Hypothalamus (tissue), 51 donors: Measurements from ENCODE around the gene FFAR3.

Source experiments
- DNase-seq, 51 donors: peaks; one replicate each; lab custom pipeline; 2025; lab: John Stamatoyannopoulos, UW

FFAR3 gene

GRCh38 chr19:35329323-35329722 lies 28.9 kb upstream of the FFAR3 start:
- DNase-seq: no peak

DNA sequence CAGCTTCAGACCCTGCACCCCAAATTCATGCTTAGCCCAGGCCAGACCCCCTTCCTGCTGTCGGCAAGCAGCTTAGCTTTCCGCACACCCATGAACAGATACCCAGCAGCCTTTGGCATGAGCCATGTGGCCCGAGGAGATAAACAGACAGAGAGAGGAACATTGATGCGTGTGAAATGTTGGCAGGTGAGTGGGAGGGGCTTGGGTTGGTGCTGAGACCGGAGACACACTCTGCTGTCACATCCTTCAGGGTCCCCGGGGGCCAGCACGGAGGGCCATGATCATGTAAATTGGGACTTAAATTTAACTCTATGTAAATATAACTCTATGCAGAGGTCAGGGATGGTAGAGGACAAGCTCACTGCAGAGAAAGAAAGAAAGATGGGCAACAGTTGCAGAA lies 27.8 kb upstream of the FFAR3 start:
- DNase-seq: no peak

GRCh38 chr19:35331551-35332214 lies 26.6 kb upstream of the FFAR3 start:
- DNase-seq: no peak

GRCh38 chr19:35332817-35333216 lies 25.4 kb upstream of the FFAR3 start:
- no peak for DNase-seq

DNA sequence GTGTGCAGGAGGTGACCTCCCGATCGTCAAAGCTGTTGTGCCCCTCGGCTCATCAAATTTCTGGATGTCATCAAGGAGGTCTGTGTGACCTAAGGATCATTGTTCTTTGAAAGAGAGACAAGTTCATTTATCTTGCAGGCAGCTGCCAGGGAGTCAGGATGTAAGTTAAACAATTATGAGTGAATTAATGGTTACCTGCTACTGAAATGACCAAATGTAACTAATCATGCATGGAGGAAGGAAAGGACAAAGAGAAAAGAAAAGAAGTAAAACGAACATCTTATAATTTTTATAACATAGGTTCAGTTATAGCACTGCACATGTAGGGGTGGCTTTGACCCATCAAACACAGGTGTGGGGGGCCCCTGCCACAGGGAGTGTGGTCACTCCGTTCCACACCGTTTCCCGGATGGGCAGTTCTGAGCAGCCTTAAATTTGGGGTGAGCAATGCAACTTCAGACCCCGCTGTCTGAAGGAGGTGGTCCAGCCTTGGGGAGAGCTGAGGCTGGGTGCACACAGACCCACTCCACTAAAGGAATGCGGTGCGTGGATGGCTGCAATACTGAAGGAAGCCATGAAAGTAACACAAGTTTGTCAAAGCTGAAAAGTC lies 24.0 kb upstream of the FFAR3 start:
- no peak for DNase-seq

DNA sequence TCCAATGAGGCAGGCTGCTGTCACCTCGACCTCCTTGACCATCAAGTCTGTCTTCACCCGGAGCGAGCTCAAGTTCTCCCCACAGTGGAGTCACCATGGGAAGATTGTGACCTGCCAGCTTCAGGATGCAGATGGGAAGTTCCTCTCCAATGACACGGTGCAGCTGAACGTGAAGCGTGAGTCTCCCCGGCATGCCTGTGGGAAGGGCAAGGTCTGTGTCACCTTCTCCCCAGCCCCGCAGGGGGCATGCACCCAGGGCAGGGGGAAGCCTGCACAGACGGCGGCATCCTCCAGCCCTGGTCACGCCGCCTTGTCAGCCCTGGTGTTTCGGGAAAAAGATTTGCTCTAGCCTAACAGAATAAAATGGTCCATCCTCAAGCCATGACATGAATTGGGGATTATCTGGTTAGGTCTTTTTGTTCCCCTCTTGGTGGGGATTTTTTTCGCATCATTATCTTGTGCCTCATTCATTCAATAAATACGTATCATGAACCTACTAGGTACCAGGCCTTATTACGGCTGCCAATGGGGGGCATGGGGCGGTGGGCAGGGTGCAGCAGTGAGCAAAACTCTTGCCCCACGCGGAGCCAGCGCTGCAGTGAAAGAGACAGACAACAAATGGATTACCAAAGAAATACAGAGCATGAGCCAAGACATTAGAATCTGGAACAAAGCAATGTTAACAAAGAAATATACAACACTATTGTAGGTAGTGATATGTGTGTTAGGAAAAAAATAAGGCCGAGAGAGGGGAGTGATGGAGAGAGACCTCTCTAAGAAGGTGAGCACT lies 21.9 kb upstream of the FFAR3 start:
- DNase-seq: no peak

GRCh38 chr19:35337097-35337983 lies 20.9 kb upstream of the FFAR3 start:
- DNase-seq: no peak

GRCh38 chr19:35337984-35338296 lies 20.3 kb upstream of the FFAR3 start:
- no peak for DNase-seq

- DNase-seq: no peak
These were observed 17.8 kb upstream of the FFAR3 start for GRCh38 chr19:35340431-35340830.

GRCh38 chr19:35341006-35341405 lies 17.3 kb upstream of the FFAR3 start:
- no peak for DNase-seq

GRCh38 chr19:35341565-35342225 lies 16.6 kb upstream of the FFAR3 start:
- no peak for DNase-seq

- DNase-seq: no peak
These were observed 15.8 kb upstream of the FFAR3 start for GRCh38 chr19:35342430-35342829.

DNA sequence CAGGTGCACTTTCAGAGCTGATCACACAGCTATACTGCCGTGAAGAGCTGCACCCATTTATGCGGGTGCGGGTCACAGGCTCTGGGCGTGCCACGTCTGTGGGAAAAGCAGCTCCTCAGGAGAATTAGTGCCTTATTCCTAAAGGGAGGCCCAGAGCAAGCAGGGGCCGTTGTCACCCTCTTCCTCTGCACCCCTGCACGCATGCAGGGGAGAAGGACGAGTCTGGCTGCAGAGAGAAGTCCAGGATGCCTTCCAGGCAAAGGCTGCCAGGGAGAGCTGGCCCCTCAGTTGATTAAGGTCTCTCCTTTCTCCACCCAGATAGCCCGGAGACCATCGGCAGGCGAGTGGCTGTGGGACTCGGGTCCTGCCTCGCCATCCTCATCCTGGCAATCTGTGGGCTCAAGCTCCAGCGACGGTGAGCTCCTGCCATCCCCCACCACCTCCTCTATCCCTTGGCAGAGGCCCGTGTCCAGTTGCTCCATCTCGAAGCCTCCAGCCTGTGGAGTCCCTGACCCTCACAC lies 13.7 kb upstream of the FFAR3 start:
- DNase-seq: no peak

DNA sequence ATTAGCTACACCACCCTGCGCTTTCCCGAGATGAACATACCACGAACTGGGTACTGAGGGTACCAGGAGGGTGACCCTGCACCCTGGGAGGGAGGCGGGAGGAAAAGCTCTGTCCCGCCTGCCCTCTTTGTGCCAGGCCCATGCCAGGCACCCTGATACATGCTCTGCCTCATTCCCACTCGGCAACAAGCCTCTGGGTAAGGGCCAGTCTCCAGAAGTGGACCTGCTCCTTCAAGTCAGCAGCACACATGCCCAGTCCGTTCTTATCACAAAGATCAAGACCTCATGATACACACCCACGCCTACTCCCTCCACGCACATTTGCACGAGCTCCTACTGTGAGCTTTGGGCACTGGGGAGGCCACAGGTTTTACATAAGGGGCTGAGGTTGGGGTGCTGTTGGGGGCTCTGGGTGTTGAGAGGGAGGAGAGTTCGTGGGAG lies 12.6 kb upstream of the FFAR3 start:
- no peak for DNase-seq

DNA sequence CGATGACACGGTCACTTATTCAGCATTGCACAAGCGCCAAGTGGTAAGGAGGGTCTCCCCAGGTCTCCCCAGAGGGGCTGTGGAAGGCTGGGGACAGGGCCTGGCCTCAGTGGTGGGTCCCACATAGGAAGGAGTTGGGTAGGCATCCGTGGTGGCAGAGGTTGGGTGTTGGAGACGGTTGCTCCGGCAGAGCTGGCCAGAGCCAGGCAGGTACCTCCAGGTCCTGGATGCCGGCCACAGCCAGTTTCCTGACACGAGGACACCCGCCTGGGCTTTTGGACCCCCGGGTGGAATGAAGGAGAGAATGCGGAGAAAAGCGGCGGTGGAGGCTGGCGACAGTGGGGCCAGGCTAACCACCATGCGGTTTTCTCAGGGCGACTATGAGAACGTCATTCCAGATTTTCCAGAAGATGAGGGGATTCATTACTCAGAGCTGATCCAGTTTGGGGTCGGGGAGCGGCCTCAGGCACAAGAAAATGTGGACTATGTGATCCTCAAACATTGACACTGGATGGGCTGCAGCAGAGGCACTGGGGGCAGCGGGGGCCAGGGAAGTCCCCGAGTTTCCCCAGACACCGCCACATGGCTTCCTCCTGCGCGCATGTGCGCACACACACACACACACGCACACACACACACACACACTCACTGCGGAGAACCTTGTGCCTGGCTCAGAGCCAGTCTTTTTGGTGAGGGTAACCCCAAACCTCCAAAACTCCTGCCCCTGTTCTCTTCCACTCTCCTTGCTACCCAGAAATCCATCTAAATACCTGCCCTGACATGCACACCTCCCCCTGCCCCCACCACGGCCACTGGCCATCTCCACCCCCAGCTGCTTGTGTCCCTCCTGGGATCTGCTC lies 11.8 kb upstream of the FFAR3 start:
- DNase-seq: peak in 1 of 51 donors; percentile 9

GRCh38 chr19:35347171-35347929 lies 10.9 kb upstream of the FFAR3 start, which contains the start of gene FFAR1:
Gene FFAR1 (plus strand): TSS chr19:35347902. CDS start chr19:35351552, 3,650 bp downstream.
- DNase-seq: peak in 6 of 51 donors; percentile 5 to 19 (median 15)

- no peak for DNase-seq
These were observed 10.3 kb upstream of the FFAR3 start for GRCh38 chr19:35347930-35348298.

GRCh38 chr19:35348911-35349611 lies 9.2 kb upstream of the FFAR3 start:
- no peak for DNase-seq
